ENCODE results near the gene ILKAP.

The ILKAP gene

DNA sequence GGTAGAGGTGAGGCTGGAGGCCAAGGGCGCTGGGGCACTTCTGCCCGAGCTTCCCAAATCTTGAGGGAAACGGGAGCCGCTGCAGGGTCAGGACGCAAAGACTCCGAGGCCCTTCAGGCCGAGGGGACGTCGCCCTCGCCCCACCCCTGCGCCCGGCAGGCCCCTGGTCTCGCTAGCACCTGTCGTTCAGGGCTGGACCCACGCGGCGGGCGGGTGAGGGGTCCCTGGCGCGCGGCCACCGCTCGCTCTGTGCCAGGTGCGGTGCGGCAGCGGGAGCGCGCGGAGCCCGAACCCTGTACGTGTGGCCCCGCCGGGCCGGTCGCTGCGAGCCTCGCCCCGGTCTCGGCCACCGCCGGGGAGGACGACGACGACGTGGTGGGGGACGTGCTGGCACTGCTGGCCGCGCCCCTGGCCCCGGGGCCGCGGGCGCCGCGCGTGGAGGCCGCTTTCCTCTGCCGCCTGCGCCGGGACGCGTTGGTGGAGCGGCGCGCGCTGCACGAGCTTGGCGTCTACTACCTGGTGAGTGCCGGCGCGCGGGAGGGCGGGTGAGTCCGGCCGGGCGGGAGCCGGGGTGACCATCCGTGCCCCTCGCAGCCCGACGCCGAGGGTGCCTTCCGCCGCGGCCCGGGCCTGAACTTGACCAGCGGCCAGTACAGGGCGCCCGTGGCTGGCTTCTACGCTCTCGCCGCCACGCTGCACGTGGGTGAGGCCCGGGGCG is 39.9 kb downstream of the ILKAP start:
- no peak for DNase-seq (ENCODE audit: low spot score)
- H3K4me3 ChIP-seq = peak overlapping the region; percentile 59

GRCh38 chr2:238162846-238163441 is 40.6 kb downstream of the ILKAP start:
- TF ChIP-seq, protein P1, sequence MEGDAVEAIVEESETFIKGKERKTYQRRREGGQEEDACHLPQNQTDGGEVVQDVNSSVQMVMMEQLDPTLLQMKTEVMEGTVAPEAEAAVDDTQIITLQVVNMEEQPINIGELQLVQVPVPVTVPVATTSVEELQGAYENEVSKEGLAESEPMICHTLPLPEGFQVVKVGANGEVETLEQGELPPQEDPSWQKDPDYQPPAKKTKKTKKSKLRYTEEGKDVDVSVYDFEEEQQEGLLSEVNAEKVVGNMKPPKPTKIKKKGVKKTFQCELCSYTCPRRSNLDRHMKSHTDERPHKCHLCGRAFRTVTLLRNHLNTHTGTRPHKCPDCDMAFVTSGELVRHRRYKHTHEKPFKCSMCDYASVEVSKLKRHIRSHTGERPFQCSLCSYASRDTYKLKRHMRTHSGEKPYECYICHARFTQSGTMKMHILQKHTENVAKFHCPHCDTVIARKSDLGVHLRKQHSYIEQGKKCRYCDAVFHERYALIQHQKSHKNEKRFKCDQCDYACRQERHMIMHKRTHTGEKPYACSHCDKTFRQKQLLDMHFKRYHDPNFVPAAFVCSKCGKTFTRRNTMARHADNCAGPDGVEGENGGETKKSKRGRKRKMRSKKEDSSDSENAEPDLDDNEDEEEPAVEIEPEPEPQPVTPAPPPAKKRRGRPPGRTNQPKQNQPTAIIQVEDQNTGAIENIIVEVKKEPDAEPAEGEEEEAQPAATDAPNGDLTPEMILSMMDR (IDR thresholded peaks at IDR 0.05) = no peak
- DNase-seq (ENCODE audit: low spot score) = no peak
- no peak overlapping the region for H3K27ac ChIP-seq
- H3K4me3 ChIP-seq = no peak overlapping the region

More for the DNA sequence above, 39.9 kb downstream of the ILKAP start:
- TF ChIP-seq, protein P1 (IDR thresholded peaks at IDR 0.05) = no peak
- H3K27ac ChIP-seq = no peak overlapping the region

DNA sequence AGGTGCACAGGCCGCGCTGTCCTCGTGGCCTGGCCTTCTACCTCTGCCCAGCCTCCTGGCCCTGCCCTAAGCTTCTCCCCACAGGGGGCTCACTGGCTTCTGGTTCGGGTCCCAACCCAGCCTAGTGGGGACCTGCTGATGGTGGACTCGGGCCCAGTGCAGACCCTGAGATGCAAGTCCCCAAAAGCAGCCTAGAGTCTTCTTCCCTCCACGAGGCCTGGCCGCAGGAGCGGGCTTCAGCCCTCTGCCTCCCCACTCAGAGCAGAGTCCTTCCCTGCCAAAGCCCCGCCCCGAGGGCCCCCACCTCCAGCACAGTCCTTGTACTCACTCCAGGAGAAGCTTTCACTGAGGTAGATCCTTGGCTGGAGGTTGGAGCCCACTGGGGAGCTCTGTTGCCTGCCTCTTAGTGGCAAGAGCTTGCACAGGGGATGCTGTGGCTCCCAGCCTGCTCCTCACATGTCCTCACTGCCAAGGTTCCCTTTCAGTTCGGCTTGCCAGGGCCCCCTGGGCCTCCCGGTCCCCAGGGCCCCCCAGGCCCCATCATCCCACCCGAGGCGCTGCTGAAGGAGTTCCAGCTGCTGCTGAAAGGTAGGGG is 41.1 kb downstream of the ILKAP start:
- H3K4me3 ChIP-seq = no peak overlapping the region
- no peak for DNase-seq (ENCODE audit: low spot score)
- TF ChIP-seq, protein P1 (IDR thresholded peaks at IDR 0.05) = no peak
- no peak overlapping the region for H3K27ac ChIP-seq

GRCh38 chr2:238161291-238162051 is 42.0 kb downstream of the ILKAP start:
- TF ChIP-seq, protein P1 (IDR thresholded peaks at IDR 0.05) = no peak
- Histone ChIP-seq H3K4me3 (no peak overlapping the region), H3K27ac (no peak overlapping the region)
- DNase-seq (ENCODE audit: low spot score) = no peak

DNA sequence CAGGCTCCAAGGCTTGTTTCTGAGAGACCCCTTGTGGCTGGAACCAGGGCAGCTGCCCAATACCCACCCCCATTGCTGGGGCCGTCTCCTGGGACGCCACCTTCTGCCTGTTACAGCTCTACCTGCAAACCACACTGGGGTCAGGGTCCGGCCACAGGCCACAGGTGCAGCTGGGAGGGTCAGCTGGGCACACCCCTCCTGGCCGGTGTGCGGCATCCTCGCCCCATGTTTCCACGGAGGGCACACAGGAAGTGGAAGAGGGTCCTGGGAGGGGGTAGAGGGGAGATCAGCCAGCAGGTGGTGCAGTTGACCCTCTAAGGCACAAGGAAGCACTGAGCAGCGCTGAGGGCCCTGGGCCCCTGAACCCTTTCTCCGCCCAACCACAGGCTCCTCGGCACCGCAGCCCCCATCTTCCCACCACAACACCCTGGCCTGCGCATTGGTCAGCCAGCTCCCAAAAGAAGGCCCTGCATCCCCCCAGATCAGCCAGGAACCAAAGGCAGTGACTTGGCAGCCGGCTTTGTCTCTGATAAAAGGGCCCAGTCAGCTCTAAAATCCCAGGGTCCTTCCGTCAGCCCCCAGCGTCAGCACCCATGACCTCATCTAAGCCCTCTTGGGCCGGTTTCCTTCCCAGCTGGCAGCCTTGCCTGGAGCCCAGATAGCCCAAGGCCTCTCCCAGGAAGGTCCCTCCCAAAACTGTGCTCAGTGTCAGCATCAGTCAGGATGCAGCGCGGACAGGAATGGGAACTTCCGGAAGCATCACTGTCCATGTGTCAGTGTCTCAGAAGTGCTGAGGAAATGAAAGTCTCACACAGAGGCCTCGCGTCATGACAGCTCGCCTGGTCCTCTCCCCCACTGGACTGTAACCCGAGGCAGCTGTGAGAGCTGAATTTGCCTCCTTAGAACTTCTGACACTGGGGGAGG is 43.0 kb downstream of the ILKAP start:
- no peak overlapping the region for H3K4me3 ChIP-seq
- no peak overlapping the region for H3K27ac ChIP-seq
- TF ChIP-seq, protein P1 (IDR thresholded peaks at IDR 0.05) = no peak
- no peak for DNase-seq (ENCODE audit: low spot score)

DNA sequence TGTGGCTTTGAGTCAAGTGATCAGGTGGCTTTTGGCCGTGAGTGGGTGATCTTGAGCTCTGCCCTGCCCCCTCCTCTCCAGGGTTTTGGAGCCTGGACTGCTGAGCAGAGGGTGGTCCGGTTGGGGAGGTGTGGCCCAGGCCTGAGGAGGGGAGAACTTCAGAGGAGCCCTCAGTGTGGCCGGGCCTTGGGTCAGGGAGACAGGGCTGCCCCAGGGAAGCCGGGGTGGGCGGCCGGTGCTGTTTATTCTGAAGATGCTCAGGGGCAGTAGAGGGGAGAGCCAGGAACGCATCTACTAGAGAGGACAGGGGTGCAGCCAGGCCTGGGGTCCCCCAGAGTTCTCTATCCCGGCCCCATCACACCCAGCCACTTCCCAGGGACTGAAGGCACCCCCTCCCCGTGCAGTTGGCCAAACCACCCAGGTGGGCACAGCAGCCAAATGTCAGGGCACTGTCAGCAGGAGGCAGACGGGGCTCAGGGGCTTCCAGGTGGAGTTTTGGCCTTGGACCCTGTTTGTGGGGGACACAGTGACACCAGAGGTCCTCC is 43.8 kb downstream of the ILKAP start:
- TF ChIP-seq, protein P1 (IDR thresholded peaks at IDR 0.05) = no peak
- no peak overlapping the region for H3K27ac ChIP-seq
- DNase-seq (ENCODE audit: low spot score) = no peak
- H3K4me3 ChIP-seq = peak overlapping the region; percentile 65

All from coronary artery (tissue), 2 donors.